Neuron (in vitro differentiated cells): Measurements from ENCODE around the gene SEMA3E.
A peak's percentile ranks its signal among the peaks of the same experiment; 100 is the strongest.
"Not testable (repeated sequence)": the region's sequence is repeated elsewhere in the genome, so short reads cannot be mapped to it uniquely, and the experiment has no call there.

Experiments used
- H2AFZ ChIP-seq: one replicate; pipeline ENCODE4 v1.6.1; 2013; ENCODE audit warnings: low read depth, mild to moderate bottlenecking, inconsistent platforms, low read length, moderate library complexity
- H3K27me3 ChIP-seq: one replicate; pipeline ENCODE4 v1.6.1; 2013; ENCODE audit warnings: low read length; ENCODE audit not compliant: insufficient read depth
- H3K36me3 ChIP-seq: one replicate; pipeline ENCODE4 v1.6.1; 2013; ENCODE audit warnings: low read length; ENCODE audit not compliant: insufficient read depth
- H3K4me1 ChIP-seq: one replicate; pipeline ENCODE4 v1.6.1; 2013; ENCODE audit warnings: low read length; ENCODE audit not compliant: insufficient read depth
- H3K4me3 ChIP-seq: 2 replicates; pipeline ENCODE4 v1.5.1; 2013; ENCODE audit warnings: mild to moderate bottlenecking, low read length, moderate library complexity
- H3K9me3 ChIP-seq: one replicate; pipeline ENCODE4 v1.6.1; 2013; ENCODE audit warnings: low read length

Gene SEMA3E

DNA sequence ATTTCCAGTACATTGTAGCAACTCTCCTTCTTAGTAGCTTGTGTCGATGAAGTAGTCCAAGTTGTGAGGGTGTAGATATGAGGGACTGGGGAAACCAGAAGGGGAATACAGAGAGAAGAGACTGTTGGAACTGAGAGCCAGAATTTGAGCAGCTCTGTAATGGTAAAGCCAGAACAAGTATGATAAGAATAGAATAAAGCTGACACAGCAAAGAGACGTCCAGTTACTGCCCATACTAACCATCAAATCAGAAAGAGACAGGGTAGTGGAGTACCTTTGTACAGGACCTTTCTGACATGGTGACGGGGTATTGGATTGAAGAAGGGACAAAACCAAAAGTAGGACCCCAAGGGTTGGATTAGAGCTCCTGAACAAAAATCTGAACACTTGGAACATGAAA is 206.0 kb downstream of the SEMA3E start:
- Histone ChIP-seq H3K27me3 (no peaks in the 10 kb centered on the region), H3K36me3 (no peaks in the 10 kb centered on the region), H3K4me3 (no peak overlapping the region), H3K4me1 (peaks cover 17% of the 10 kb centered on the region), H2AFZ (no peak overlapping the region), H3K9me3 (no peaks in the 10 kb centered on the region)

DNA sequence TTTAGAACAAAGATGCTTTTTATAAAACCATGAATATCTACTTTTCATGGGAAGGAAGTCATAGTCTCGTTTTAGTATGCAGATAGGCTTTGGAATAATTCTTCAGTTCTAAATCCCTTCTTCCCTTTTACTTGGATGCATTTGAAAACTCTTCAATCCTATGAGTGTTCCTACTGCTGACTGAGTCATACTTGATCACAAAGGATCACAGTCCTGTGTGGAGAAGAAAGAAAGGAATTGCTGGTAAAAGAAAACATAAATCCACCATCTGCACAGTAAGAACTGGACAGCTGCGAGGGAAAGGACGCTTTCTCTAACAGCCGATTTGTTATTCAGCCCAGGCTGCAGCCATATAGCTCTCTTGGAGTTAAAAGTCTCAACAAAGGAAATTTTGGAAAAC is 209.9 kb downstream of the SEMA3E start:
- Histone ChIP-seq H3K36me3 (no peaks in the 10 kb centered on the region), H3K4me1 (peaks cover 7% of the 10 kb centered on the region), H3K4me3 (no peak overlapping the region), H3K27me3 (no peaks in the 10 kb centered on the region), H3K9me3 (no peaks in the 10 kb centered on the region), H2AFZ (peak overlapping the region; percentile 90)

DNA sequence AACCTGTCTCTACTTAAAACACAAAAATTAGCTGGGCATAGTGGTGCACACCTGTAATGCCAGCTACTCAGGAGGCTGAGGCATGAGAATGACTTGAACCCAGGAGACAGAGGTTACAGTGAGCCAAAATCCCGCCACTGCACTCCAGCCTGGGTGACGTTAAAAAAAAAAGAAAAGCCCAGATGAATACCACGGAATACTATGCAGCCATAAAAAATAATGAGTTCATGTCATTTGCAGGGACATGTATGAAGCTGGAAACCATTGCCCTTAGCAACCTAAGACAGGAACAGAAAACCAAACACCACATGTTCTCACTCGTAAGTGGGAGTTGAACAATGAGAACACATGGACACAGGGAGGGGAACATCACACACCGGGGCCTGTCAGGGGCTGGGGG is 218.7 kb downstream of the SEMA3E start:
- peaks cover 31% of the 10 kb centered on the region for H3K4me1 ChIP-seq
- not testable (repeated sequence) for H3K27me3 ChIP-seq, H3K4me3 ChIP-seq, H3K36me3 ChIP-seq, H3K9me3 ChIP-seq, H2AFZ ChIP-seq

DNA sequence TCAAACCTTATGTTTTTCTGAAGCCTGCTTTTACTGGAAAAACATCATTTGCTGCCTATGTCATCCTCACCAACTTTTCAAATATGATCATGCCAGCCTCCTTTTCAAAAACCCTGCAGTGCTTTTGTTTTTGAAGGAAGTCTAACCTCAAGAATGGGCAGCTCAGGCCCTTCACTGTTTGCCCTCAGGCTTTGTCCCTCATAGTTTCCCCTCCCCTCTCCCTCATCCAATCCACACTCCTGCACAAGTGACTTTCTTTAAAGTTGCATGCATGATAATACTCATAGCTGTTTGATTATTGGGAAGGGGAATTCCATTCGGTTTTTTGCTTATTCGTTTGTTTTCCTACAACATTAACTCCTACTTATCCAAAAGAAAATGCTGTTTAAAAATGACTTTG is 219.4 kb downstream of the SEMA3E start:
- Histone ChIP-seq H3K4me3 (no peak overlapping the region), H3K36me3 (no peaks in the 10 kb centered on the region), H3K27me3 (no peaks in the 10 kb centered on the region), H3K4me1 (peaks cover 31% of the 10 kb centered on the region), H3K9me3 (no peaks in the 10 kb centered on the region), H2AFZ (no peak overlapping the region)

DNA sequence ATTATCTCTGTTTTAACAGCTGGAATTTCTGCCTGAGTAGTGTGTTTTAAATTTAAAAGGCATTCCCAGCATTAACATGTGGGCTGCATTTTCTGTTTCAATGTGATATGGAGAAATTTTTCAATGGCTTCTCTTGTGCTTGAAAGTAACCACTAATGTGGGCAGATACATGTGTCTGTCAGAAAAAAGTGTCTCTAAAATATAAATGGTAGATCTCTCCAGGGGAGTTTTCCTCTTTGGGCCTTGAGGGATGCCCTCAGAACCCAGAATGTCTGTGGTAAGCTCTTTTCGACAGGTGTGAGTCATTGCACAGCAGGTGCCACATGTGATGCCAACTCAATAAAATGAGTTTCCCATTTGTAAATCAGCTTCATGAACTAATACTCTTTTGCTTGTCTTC is 221.1 kb downstream of the SEMA3E start:
- peaks cover 31% of the 10 kb centered on the region for H3K4me1 ChIP-seq
- H3K27me3 ChIP-seq, result no peaks in the 10 kb centered on the region
- no peaks in the 10 kb centered on the region for H3K36me3 ChIP-seq
- no peak overlapping the region for H3K4me3 ChIP-seq
- no peak overlapping the region for H2AFZ ChIP-seq
- no peaks in the 10 kb centered on the region for H3K9me3 ChIP-seq

DNA sequence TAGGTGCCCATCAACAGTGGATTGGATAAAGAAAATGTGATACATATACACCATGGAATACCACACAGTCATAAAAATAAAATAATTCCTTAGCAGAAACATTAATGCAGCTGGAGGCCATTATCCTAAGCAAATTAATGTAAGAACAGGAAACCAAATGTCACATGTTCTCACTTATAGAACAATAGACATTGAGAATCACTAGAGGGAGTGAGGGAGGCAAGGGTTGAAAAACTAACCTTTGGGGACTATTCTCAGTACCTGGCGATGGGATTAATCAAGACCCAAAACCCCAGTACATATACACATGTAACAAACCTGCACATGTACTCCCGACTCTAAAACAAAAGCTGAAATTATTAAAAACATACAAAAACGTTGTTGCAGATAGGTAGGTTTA is 222.6 kb downstream of the SEMA3E start:
- H3K4me3 ChIP-seq, result no peak overlapping the region
- H3K9me3 ChIP-seq, result no peaks in the 10 kb centered on the region
- peaks cover 31% of the 10 kb centered on the region for H3K4me1 ChIP-seq
- H2AFZ ChIP-seq, result no peak overlapping the region
- H3K36me3 ChIP-seq, result no peaks in the 10 kb centered on the region
- no peaks in the 10 kb centered on the region for H3K27me3 ChIP-seq

DNA sequence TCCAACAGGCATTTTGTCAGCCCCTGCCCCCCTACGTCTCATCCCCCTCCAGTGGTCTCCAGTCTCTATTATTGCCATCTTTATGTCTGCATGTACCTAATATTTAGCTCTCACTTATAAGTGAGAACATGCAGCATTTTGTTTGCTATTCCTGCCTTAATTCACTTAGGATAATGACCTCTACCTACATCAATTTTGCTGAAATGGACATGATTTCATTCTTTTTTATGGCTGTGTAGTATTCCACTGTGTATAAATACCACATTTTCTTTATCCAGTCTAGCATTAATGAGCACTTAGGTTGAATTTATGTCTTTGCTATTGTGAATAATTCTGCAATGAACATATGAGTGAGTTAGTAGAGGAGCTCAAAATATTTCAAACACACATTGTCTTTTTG is 229.9 kb downstream of the SEMA3E start:
- Histone ChIP-seq H2AFZ (no peak overlapping the region), H3K27me3 (no peaks in the 10 kb centered on the region), H3K9me3 (no peaks in the 10 kb centered on the region), H3K4me1 (no peaks in the 10 kb centered on the region), H3K36me3 (no peaks in the 10 kb centered on the region), H3K4me3 (no peak overlapping the region)

DNA sequence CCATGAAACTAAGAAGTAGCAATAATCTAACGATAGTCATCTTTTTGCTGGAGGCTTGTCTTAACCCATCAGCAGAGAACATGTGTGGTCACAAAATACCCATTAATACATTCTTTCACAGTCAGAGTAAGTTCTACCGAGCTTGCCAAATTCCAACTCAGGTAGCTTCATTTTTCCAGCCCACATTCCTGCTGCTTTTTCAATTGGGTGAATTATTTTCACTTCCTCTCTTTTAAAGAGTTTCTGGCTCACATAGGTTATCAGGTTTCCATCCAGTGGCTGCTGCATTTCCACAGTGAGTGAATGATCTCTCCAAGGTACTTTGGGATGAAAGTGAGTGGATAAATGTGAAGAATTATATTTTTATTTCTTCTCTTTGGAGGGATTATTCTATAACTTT is 233.1 kb downstream of the SEMA3E start:
- no peaks in the 10 kb centered on the region for H3K4me1 ChIP-seq
- no peaks in the 10 kb centered on the region for H3K27me3 ChIP-seq
- no peak overlapping the region for H3K4me3 ChIP-seq
- no peaks in the 10 kb centered on the region for H3K36me3 ChIP-seq
- no peaks in the 10 kb centered on the region for H3K9me3 ChIP-seq
- no peak overlapping the region for H2AFZ ChIP-seq

DNA sequence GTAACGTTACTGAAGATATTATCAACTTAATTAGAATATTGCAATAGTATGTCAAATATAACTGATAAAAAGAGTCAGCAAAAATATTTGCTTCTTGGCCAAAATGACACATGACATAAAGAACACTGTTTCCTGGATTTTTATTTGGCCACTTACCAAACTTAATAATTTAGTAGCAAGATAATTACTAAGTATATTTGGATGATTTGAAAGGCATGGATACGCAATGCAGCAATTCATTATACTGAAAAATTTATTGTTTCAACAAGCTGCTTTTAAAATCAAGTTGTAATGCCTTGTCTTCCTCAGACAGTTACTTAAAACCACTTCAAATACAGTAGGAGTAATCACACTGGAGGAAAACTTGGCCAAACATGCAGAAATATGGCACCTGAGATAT is 234.0 kb downstream of the SEMA3E start:
- H3K27me3 ChIP-seq, result no peaks in the 10 kb centered on the region

DNA sequence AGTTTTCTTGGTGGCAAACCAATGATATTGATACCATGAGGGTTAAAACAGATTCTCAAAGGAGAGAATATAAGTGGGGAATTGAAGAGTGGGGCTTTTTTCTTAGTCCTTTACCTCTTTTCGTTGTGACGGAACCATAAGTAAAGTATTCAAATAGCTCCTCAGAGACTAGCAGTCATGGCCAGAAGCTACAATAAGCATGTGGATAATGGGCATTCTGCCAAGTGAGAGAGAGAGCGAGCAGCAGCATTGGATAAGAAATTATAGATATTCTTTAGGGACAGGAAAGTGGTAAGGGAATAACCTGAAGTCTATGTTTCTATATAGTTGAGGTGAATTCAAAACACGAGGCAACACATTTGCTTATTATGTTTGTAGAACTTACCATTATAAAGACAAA is 235.1 kb downstream of the SEMA3E start:
- Histone ChIP-seq H2AFZ (no peak overlapping the region), H3K4me1 (no peaks in the 10 kb centered on the region), H3K36me3 (no peaks in the 10 kb centered on the region), H3K4me3 (no peak overlapping the region), H3K27me3 (no peaks in the 10 kb centered on the region), H3K9me3 (no peaks in the 10 kb centered on the region)

More for the DNA sequence above, 234.0 kb downstream of the SEMA3E start:
- Histone ChIP-seq H2AFZ (no peak overlapping the region), H3K9me3 (no peaks in the 10 kb centered on the region), H3K36me3 (no peaks in the 10 kb centered on the region), H3K4me1 (no peaks in the 10 kb centered on the region), H3K4me3 (no peak overlapping the region)

DNA sequence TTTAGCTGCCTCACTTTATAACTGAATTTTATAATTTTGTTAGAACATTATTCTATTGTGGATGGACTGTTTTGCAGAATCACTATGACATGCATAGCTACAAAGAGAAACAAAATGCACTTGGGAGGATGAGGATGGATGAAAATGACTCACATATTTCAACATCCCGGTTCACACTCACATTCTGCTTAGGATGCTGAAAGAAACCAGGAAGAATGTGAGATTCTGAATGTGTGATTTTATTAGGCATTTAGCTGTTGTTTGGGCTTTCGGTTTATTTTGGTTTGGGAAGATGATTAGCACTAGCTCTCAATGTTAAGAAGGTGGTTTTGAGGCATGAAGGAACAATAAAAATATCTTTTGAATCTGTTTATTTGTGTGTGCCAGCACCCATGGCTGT is 235.5 kb downstream of the SEMA3E start:
- H3K27me3 ChIP-seq, result no peaks in the 10 kb centered on the region
- no peaks in the 10 kb centered on the region for H3K4me1 ChIP-seq
- no peaks in the 10 kb centered on the region for H3K36me3 ChIP-seq
- H3K4me3 ChIP-seq, result no peak overlapping the region
- no peaks in the 10 kb centered on the region for H3K9me3 ChIP-seq
- H2AFZ ChIP-seq, result no peak overlapping the region

DNA sequence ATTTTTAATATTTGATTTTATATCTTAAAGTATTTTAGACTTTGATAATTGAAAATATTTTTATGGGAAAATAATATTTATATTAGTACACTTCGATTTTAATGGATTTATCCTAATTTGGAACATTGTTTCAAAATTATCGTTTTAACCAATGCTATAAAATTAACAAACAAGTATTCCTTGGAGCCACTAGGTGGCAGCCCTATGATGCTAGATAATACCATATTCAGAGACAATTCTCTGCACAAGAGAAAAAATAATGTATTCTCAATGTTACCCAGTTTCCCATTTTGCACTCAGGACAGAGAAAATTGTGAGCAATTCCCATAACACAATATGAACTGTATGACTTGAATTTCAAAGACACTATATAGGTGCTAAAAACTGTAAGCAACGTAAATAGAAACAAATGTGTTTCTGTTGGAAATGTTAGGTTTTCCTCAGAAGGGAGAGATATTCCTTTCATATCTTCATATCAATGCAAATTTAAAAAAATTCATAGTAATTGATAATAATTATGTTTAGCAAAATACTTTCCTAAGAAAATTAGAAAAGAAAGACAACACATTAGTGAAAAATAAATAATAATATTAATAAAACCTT is 237.8 kb downstream of the SEMA3E start:
- H3K36me3 ChIP-seq, result no peaks in the 10 kb centered on the region
- no peaks in the 10 kb centered on the region for H3K27me3 ChIP-seq
- H3K4me3 ChIP-seq, result no peak overlapping the region

DNA sequence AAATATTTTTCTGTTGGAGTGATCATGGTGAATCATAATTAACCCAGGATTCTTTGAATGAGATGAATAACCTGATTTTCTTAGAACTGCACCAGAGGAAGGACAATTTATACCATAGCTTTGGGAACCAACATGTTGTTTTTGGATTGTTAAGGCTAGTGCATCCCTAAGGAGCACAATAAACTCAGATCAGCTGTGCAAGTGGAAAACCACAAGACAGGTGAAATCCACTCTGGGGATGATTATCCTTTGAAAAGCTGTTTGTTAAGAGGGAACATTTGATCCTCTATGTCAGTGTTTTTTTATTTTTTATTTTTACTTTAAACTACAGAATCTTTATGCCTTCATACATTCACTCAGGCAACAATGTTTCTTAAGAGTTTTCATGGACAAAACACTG is 254.2 kb downstream of the SEMA3E start:
- H3K4me1 ChIP-seq, result no peaks in the 10 kb centered on the region
- no peaks in the 10 kb centered on the region for H3K27me3 ChIP-seq
- no peak overlapping the region for H3K4me3 ChIP-seq
- H3K9me3 ChIP-seq, result no peaks in the 10 kb centered on the region
- H3K36me3 ChIP-seq, result no peaks in the 10 kb centered on the region
- H2AFZ ChIP-seq, result no peak overlapping the region

More for the DNA sequence above, 237.8 kb downstream of the SEMA3E start:
- no peaks in the 10 kb centered on the region for H3K9me3 ChIP-seq
- no peak overlapping the region for H2AFZ ChIP-seq
- H3K4me1 ChIP-seq, result no peaks in the 10 kb centered on the region

DNA sequence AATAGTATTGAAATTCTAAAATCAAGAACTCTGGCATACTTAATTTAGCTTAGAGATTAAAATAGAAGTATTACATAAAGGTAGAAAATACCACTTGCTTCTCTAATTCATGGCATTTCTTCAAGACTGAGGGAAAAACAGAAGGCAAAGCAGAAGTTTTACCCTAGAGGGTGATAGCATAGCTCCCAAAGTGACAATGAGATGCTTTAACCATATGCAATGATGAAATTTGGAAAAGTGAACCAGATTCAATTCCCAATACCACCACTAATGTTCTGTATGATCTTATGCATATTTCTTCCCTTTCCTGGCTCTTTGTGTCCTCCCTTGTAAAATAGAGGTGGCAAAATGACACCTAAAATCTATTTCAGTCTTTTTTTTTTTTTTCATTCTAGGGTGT is 260.5 kb downstream of the SEMA3E start:
- Histone ChIP-seq H3K4me1 (peaks cover 11% of the 10 kb centered on the region), H3K27me3 (no peaks in the 10 kb centered on the region), H3K36me3 (no peaks in the 10 kb centered on the region), H3K9me3 (no peaks in the 10 kb centered on the region), H3K4me3 (no peak overlapping the region), H2AFZ (no peak overlapping the region)
